ENCODE data around the gene GALNT18. TPM values are rescaled to one million over a fixed set of nuclear protein-coding genes. Genes with fewer than 3 reads are reported as not detected.

Gene GALNT18
- total RNA-seq, result 1.2 and 1.3 TPM in 2 replicates

DNA sequence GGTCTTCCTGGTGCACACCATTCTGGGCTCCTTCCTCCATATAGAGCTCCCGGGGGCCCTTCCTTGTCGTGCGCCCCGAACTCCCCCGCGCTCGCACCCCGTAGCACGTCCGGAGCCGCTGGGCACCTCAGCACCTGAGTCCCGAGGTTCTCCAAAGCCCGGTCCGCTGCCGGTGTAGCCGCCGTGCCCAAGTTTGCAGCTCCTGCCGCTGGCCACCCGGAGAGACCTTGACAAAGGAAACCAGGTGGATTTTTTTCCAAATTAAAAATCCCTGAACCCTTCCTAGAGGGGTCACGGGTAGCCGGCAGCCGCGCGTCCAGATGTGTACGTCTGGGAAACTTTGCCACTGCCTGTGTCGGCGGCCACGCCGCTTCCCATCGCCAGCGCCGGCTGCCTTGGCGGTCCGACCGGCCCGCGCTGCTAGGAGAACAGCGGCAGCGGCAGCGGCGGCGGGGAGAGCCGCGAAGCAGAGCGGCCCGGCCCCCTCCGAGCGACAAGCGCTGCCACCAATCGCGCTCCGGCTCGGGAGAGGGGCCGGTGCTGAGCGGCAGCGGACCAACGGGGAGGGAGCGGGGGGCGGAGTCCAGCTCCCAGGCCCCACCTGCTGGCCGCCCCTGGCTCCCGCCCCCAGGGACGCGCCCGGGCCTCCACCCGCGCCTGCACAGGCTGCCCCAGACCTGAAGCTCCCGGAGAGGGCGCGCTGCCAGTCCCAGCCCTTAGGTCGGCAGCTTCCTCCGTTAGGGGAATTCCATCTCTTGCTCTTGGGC, at the start of gene GALNT18:
TSS of gene GALNT18 (minus strand) at position 433 of the 767 bp plus-strand sequence.
- intact Hi-C loops (cut with micrococcal nuclease), result loop anchor here (5.0 kb wide), 2 partner anchors 221 to 764 kb away; partner anchors contain the start of genes USP47 and ZBED5

GRCh38 chr11:11670574-11670973, 48.8 kb upstream of the GALNT18 start:
- intact Hi-C loops (cut with micrococcal nuclease), result no loop called here

GRCh38 chr11:11669233-11669846, 47.5 kb upstream of the GALNT18 start:
- intact Hi-C loops (cut with micrococcal nuclease), result no loop called here

DNA sequence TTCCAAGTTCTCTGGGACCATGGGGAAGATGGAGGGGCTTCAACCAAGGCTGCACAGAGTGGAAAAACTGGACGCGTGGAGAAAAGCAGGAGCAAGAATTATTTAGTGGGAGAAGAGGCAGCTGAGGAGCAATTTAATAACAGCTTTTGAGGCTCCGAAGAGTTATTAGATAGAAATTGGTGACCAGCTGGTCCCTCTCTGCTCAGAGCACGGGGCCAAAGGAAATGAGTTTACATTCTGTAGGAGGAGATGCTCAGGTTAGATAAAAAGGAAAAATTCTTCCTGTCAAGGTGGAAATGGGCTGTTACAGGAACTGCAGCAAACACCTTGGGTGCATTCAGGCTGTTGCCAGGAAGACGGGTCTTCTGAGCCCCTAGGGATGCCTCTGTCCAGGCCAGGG, 47.0 kb upstream of the GALNT18 start:
- intact Hi-C loops (cut with micrococcal nuclease), result no loop called here

DNA sequence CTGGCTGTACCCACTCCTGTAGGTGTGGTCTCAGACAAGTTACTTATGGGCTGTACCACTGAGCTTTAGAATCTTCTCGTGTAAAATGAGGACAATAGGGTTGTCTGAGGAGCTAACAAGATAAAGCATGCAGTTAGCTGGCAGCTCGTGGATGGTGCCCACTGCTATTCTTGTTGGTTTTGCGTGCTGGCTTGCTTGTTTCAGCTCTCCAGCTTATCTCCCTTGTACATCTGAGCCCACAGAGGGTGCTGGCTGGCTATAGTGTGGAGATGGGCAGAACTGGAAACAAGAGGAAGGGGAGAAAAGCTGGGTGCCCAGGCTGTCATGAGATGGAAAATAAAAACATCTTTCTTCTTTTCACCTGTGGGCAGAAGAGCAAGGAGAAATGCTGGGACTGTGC, 46.5 kb upstream of the GALNT18 start:
- intact Hi-C loops (cut with micrococcal nuclease), result no loop called here

DNA sequence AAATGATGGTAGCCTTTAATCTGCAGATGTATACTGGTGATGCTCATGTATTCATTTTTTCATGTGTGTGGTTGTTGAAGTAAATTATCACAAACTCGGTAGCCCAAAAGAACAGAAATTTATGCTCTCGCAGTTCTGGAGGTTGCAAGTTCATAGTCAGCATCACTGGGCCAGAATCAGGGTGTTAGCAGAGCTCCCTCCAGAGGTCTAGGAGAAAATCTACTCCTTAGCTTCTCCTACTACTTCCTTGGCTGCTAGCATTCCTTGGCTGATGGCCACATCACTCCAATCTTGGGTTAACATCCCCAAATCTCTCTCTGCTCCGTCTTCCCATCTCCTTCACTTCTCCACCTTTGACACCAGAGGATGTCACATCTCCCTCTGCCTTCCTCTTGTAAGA, 45.3 kb upstream of the GALNT18 start:
- intact Hi-C loops (cut with micrococcal nuclease), result no loop called here

DNA sequence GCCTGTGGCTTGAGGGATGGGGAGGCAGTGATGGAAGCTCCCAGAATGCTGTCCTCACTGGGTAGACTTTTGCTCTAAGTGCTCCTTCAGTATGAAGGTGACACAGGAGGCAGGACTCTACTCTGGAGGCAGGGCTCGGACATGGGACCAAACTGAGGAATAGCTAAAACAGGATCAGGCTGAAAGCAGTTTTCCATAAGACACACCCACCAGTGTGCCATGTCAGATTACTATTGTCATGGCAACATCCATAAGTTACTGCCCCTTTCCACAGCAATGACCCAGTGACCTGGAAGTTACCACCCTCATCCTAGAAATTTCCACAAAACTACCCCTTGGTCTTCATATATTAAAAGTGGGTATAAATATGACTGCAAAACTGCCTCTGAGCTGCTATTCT, 43.6 kb upstream of the GALNT18 start:
- intact Hi-C loops (cut with micrococcal nuclease), result no loop called here

DNA sequence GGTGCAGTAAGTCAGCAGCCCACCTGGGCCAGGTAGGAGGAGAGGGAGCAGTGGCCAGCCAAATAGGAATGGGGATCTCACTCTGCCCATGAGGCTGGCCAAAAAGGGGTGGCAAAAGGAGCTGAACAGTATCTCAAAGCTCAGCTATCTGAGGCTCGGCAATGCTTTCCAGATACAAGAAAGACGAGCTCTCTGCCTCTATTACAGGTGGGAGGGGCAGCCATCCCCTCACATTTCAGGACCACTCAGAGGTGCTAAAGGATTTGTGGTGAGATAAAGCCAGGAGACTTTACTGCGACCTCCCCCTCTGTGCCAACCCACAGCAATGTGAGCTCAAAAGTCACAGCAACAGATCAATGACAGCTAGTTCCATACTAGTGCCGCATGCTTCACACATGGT, 42.1 kb upstream of the GALNT18 start:
- intact Hi-C loops (cut with micrococcal nuclease), result no loop called here

DNA sequence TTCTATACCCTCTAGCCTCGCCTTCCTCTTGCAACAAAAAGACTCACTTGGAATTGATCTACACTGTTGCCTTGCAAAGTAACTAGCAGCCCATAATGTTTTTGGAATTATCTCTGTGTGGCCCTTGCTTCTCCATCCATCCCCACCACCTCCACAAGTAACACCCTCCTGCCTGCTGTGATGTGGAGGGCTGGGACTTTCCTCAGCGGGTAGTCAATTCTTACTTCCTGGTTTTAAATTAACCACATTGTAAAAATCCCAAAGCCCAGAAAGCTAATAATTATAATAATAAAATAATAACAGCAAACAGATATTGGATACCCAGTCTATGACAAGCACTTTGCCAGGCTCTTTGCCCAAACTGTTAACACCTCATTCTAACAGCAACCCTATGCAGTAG, 40.8 kb upstream of the GALNT18 start:
- intact Hi-C loops (cut with micrococcal nuclease), result no loop called here

DNA sequence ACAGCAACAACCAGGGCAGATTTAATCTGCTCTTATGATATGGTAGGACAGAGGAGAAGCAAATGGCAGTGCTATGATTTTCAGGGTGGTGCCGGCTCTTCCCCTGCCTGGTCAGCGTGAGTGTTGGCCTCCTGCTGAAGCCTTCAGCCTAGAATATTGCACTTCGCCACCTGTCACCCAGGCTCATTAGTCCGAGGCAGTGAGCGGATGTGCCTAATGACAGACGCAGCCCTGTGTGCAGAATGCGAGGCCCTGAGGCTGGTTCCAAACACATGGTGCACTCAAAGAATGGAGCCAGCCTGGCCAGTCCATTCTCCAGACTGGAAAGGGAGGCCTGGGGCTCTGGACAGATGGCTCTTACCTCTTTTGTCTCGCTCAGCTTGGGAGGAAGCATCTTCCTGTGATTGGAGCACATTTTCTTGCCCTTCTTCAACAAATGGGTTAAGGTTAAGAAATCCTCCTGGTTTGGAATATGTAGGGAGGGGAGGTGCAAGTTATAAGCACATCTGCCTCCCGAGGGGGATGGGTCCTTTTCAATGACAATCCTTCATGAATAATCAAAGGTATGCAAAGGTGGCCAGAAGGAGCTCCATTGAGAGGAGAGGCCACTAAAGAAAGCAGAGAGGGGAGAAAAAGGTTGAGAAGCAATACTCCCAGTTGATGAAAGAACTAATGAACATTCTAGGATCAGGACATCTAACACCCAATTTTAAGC, 39.7 kb upstream of the GALNT18 start:
- intact Hi-C loops (cut with micrococcal nuclease), result no loop called here

- intact Hi-C loops (cut with micrococcal nuclease), result no loop called here
Observed at GRCh38 chr11:11660363-11660740, 38.5 kb upstream of the GALNT18 start.

DNA sequence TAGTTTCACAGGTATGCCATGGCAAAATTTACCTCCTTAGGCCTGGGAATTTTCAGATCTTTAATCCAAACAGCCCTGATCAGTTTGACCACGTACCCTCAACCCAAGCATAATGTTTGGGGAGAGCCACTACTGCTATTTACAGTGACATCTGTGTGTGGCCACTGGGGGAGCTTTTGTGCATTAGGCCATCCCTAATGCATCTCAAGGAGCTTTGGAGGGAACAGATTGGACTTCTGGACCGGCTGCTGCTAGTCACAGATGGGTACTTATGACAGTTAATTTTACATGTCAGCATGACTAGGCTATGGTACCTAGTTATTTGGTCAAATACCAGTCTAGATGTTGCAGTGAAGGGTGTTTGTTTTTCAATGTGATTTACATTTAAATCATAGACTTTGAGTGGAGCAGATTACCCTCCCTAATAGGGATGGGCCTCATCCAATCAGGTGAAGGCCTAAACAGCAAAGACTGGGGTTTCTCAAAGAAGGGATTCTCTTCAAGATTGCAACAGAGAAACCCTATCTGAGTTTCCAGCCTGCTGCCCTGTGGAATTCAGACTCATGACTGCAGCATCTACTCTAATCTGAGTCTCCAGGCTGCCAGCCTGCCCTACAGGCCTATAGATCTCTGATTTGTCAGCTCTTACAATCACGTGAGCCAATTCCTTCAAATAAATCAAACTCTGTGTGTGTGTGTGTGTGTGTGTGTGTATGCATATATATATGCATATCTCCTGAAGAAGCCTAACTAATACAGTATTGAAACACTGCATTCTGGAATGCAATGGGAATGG, 38.0 kb upstream of the GALNT18 start:
- intact Hi-C loops (cut with micrococcal nuclease), result no loop called here

DNA sequence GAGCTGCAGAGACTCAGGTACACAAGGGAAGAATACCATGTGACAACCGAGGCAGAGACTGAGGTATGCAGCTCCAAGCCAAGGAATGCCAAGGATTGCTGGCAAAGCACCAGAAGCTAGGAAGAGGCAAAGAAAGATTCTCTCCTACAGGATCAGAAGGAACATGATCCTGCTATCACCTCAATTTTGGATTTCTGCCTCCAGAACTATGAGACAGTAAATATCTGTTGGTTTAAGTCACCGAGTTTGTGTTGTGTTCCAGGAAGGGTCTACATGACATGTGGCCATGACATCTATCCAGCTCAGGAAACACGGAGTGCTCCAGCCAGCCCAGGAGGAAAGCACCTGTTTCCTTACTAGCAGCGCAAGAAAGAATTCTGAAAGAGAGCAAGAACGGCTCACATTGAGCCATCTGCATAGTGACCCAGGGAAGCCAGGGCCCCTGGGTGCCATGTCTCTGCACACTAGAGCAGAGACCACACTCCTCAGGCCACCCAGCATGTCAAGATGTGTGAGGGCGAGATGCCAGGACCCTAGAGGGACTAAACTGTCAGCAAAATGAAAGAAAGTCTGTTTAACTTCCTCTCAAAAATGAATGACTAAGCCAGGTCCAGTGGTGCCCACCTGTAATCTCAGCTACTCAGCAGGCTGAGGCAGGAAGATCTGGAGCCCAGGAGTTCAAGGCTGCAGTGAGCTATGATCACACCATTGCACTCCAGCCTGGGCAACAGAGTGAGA, 35.6 kb upstream of the GALNT18 start:
- intact Hi-C loops (cut with micrococcal nuclease), result no loop called here

- intact Hi-C loops (cut with micrococcal nuclease), result no loop called here
Observed at GRCh38 chr11:11641581-11641980, 19.8 kb upstream of the GALNT18 start.

DNA sequence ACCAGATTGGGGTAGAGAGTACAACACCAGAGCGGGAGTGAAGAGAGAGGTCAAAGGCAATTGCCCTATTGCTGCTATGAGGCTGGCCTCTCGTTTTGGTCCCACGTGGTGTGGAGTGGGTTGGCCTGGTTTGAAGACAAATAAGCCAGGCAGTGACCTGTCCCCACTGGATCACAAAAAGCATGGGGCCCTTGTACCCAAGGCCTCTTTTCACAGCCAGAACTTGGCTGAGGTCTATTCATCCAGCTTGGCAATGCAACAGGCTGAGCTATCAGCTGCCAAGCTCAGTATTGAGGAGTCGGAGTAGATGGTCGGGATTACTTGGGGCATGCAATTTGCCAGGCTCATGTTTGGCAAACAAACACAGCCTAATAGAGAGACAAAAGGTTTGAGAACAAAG, 19.2 kb upstream of the GALNT18 start:
- intact Hi-C loops (cut with micrococcal nuclease), result no loop called here

DNA sequence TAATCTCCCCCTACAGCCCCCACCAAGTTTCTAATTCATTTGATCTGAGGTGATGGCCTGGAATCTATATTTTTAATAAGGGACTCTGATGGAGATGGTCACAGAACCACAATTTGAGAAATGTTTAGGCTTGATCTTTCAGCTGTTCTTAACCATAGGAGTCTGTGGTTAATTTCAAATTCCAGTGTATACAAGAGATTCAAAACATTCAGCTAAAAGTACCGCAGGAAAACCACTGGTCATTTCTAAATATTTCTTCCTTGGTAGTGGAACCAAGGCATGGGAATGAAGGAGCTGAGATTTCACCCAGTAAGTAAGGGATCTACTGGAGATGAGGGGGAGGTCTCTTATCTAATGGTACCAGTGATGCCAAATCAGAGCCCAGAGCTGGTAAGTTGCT, 18.3 kb upstream of the GALNT18 start:
- intact Hi-C loops (cut with micrococcal nuclease), result no loop called here

DNA sequence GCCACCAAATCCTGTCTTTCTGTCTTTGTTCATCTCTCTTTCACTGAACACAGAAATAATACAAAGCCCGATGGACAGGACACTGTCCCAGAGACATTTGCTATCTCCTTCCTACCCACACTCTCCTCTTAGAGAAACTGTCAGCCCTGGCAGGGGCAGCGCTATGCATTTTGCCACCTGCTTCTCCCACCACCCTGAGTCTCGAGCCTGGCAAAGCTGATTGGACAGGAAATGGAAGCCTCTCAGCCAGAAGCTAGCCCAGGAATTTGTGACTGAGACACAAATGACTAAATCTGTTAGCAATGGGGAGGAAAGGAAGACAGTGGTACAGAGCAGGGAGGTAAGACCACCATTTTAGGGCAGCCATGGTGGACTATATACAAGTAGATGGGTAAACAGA, 14.9 kb upstream of the GALNT18 start:
- intact Hi-C loops (cut with micrococcal nuclease), result no loop called here

- intact Hi-C loops (cut with micrococcal nuclease), result no loop called here
Observed at GRCh38 chr11:11635443-11635842, 13.6 kb upstream of the GALNT18 start.

DNA sequence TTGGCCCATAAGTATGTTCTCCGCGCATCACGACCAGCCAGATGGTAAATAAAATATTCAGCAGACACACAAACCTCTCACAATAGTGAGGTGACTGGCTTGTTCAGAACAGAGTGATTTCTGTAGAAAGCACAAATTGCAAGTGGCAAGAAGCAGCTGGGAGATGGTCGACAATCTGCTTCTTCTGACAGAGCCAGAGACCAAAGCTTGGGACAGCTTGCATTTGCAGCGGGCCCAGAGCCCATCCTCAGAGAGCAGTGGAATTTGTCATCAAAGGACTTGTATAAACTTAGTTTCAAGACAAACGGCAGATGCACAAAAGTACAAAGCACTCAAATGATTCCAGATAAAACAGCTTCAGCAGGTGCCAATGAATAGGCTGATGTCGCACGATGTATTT, 7.6 kb upstream of the GALNT18 start:
- intact Hi-C loops (cut with micrococcal nuclease), result no loop called here

- intact Hi-C loops (cut with micrococcal nuclease), result no loop called here
Observed at GRCh38 chr11:11628651-11629050, 6.8 kb upstream of the GALNT18 start.

GRCh38 chr11:11626128-11626527, 4.3 kb upstream of the GALNT18 start:
- intact Hi-C loops (cut with micrococcal nuclease), result no loop called here
